Right lung (tissue), 5 donors: ENCODE data around the gene TMEM203. TPM values are rescaled to one million over a fixed set of nuclear protein-coding genes. Genes with fewer than 3 reads are reported as not detected.

ENCODE experiments used
- DNase-seq, 2 donors: peaks; one replicate each; pipeline ENCODE4 v3.0.0-alpha.2; 2013
- polyA plus RNA-seq, 5 donors: library from polyadenylated mRNA; unstranded; fragments of 120-200 nt; gene quantifications; one replicate each; pipeline versions ENCODE4 v1.2.1 to v1.2.3, GENCODE V29; 2013; ENCODE audit warnings: inconsistent platforms in 1 of 5, low replicate concordance in 1 of 5; ENCODE audit not compliant: insufficient read length in 5 of 5, insufficient read depth in 1 of 5

TMEM203 gene
- polyA plus RNA-seq, 5 donors, result 31.5 to 40.1 (median 35.4) TPM

DNA sequence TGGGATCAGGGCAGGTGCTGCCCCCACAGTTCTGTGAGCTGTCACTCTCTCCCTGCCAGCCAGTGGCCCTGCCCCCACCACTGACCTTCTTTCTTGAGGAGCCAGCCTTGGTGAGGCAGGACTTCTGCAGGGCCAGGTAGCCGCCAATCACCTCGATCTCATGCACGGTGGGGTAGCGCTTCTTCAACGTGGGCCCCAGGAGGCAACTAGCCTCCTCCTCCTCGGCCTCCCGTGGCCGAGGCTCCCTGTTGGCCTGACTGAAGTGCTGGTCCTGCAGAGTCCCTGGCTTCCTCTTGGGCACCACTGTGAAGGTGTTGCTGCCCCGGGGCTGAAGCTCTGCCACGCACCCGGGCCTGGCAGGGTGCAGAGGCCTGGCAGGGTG is 6.6 kb downstream of the TMEM203 start:
- no peak for DNase-seq

DNA sequence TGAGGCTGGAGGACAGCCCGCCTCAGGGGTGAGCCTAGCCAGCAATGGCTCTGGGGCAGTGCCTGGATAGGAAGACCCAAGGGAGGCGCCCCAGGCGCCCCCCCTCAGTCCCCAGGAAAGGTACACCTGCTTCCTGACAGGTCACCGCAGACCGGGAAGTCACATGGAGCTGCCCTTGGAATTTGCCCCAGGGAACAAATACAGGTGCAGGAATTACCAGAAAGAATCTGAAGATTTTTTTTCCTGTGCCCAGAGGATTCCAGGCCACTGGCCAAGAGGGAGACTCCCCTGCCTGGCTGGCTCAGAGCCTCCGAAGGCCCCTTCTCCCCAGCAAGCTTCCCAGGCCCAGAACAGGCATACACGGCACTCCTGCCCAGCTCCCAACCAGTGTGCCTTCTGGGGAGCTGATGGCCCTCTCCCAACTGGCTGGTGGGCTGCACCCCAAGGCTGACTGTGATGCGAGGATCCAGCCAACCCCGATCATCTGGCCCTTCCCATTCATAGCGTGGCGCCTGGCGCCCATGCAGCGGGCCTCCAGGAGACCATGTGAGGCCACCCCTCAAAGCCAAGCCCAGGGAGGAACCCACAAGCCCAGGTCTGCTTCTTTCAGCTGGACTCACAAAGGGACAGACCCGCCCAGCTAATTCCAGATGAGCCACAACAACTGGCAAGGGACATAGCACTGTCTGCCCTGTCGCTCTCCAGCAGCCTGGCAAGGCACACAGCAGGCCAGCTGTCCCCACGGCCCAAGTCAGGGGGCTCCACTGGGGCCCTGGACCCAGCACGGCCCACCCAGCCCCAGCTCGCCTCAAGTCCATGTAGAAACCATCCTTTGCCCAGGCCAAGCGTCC is 7.2 kb downstream of the TMEM203 start:
- no peak for DNase-seq

DNA sequence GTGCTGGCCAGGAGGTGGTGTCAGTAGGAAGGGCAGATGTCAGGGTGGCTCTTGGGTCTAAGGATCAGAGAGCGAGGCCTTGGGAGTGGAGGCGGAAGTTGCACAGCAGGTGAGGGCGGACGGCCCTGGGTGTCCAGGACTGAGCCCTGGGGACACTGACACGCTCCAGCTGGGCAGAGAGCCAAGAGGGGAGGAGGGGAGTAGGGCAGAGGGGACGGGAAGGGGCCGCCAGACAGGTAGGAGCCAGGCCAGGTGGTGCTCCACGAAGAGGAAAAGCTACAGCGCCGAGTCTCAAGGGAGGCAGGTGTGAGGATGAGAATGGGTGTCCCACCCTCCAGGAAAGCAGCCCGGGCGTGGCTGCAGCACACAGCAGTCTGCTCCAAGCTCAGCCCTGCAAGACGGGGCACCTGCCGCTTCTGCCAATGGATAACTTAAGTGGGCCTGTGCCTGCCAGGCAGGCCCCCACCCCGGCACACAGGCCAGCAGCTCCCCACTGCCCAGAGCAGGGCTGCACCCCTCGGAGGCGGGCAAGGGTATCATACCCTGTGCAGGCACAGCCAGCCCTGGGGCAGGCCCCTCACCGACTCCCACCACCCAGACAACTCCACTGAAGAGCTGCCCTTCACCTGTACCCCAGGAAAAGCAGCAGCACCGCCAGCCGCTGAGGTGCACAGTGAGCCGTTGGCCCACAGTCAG is 9.8 kb downstream of the TMEM203 start:
- no peak for DNase-seq

DNA sequence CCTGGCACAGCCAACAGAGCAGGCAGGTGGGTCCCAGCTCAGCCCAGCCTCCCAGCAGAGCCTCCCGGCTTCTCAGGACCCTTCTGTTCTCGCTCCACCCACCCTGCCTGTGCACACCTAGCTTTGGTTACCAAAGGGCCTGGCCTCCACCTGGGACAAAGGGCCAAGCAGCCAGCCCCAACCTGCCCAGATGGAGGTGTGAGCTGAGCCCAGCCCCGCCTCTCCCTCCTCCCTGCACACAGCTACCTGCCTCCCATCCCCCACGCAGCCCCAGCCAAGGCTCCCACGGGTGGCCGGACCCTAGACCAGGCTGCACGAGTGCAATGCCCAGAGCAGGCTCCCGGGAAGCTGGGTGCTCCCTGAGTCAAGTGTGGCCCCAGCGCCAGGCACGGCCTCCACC is 10.5 kb downstream of the TMEM203 start:
- no peak for DNase-seq

DNA sequence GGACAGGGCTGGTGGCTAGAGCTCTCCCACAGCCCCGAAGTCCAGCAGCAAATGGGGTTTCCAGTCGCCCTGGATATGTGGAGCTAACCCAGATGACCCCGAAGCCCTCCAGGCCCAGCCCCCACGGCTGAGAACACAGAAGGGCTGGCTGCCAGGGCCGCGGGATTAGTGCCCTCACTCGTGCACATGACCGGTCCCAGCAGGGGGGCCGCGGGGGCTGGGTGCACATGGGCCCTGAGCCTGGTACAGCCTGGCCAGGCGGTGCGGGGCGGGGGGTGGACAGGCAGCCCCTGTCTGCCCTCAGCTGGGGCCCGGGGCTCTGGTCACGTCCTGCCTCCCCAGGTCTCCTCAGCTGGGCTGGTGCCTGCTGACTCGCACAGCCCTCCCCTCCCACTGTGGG is 11.1 kb downstream of the TMEM203 start:
- DNase-seq, result no peak

DNA sequence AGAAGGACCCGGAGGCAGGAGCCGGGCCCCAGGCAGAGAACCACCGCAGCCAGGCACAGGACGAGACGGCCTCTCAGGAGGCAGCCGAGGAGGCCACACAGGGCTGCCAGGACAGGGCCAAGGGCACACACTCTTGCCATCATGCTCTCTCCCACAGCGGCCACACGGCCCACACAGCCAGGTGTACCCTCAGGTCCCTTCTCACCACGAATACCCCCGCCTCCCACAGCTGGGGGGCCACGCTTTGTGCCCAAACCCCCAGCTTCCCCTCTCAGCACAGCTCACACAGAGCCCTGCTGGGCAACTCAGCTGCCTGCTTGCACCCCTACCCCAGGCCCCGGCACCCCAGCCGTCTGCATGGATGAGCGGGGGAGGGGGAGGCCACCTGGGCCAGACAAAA is 11.7 kb downstream of the TMEM203 start:
- DNase-seq, result no peak

DNA sequence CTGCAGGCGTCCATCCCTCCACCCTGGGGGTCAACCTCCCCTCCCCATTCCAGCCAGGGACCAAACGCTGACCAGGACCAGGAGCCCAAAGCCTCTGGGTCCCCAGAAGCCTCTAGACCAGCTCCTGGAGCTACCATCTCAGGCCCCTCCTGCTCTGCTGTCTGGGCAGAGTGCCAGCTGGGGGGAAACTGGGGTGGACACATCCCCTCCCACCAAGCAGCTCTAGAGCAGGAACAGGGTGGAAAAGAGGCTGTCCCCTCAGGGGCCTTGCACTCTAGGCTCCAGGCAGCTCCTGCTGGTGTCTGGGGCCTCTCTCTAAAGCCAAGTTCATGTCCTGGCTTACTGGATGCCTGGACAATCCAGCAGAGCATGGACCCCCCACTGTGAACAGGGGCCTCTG is 12.6 kb downstream of the TMEM203 start:
- DNase-seq, result no peak

DNA sequence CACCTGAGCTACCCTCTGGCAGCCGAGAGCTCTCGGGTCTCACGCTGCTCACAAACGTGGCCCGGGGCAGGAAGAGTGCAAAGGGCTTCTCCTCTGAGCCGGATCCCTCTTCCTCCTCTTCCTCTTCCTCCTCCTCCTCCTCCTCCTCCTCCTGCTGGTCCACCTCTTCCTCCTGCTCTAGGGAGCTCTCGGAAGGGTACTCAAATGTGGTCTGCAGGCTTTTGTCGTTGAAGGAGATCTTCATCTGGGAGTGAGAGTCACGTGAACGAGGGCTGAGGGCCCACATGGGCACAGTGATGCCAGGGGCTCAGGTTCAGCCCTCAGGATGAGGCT is 13.0 kb downstream of the TMEM203 start:
- DNase-seq, result no peak

DNA sequence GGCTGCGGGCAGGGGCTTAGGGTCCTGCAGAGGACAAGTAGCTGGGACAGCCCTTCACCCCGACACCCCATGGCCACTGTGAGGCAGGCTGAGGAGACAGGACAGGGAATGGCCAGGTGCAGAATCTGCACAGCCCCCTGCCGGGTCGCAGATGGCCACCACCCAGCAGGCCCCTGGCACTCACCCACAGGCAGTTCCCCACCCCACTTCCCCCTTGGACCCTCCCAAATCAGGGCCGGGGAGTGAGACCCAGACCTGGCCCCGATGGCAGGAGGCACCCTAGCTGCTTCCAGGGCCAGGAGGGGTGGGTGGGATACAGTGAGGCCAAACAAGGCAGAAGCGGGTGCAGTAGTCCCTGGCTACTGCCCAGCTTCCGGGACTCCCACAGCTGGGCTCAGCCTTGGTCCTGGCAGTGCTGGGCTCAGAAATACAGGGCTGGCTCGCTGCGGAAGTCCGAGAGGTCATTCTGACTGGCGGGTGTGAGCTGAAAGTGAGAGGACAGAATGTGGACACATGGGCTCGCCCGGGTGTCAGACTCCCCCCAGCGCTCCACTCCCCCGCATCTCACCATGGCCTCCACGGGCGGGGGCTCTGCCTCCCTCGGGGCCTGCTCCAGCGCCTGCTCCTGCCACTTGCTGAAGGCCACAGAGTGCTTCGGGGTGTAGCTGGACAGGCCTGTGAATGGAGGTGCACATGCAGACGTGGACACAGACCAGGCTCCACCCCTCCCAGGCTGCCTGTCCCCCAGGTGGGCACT is 13.6 kb downstream of the TMEM203 start:
- no peak for DNase-seq

DNA sequence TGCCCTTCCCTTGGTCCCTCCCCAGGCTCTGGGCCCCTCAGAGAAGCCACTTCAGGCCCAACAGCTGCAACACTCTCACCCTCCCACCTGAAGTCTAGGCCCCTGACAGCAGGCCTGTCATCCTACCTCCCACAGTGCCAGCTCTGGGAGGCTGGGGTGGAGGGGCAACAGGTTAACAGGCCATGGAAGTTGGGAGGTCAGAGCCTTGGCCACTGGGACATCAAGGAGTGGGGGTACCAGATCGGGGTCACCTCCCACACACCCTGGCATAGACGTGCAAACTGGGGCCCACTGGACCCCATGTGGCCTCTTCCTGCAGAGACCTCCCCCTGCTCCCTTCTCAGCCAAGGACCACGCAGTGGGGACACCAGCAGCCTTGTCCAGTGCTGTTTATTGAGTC is 14.2 kb downstream of the TMEM203 start:
- no peak for DNase-seq

DNA sequence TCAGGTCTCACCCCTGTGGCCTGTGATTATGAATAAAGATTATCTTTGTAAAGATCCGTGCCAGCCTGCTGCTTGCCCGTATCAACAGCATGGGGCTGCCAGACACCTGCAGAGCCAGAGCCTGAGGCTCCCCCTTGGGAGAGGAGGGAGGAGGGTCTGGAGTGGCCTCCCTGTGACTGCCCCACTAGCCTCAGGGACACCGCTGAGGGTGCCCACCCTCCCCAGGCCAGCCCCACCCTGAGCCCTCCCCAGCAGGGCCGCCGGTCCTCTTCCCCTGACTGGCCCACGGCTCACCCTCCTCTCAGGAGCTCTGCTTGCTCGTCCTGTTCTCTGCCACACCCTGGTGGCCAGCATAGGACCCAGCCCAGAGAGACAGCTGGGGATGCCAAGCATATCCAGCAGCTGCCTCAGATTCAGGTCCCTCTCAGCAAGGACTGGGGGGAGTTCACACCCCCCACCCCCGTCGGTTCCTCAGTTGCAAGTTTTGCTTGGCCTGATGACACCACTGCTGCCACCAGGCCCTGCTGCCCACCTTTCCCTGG is 15.1 kb downstream of the TMEM203 start:
- no peak for DNase-seq

DNA sequence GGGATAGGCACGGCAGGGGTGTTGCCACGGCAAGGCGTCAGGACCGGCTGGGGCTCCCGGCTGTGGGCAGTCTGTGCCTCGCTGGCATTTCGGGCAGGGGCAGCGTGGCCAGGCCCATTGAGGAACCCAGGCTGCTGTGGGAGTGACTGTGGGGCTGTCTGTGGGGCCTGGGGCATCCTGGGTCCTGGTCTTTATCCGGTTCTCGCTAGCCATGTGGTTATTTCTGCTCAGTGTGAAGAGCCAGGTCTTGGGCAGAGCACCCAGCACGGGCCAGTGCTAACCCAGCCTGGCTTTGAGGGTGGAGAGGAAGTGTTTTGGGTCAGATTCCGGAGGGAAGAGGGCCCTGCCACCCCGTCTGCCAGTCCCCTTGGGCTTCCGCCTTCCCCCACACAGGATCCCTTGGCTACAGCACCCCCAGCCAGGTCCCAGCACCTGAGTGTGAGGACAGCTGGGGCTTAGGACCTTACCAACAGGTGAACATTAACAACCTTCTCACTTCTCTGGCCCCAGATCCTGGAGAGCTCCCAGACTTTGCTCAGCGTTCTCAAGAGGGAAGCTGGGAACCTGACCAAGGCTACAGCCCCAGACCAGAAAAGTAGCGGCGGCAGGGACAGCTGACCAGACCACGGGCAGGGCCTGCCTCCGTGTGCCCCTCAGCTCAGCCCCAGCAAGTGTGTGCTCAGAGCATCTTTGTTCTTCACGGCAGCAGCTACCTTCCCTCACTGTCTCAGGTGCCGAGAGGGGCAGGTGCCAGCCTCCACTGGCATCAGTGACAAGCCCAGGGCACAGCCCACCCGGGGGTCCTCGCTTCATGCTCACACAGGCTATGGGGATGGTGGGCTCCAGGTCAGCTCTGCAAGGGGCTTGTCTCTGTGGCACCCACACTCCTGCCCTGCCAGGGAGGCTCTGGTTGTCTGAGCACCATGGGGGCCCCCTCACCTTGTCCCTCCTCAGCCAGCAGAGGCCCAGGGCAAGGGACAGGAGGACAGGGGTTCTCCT is 15.9 kb downstream of the TMEM203 start:
- DNase-seq, result no peak

DNA sequence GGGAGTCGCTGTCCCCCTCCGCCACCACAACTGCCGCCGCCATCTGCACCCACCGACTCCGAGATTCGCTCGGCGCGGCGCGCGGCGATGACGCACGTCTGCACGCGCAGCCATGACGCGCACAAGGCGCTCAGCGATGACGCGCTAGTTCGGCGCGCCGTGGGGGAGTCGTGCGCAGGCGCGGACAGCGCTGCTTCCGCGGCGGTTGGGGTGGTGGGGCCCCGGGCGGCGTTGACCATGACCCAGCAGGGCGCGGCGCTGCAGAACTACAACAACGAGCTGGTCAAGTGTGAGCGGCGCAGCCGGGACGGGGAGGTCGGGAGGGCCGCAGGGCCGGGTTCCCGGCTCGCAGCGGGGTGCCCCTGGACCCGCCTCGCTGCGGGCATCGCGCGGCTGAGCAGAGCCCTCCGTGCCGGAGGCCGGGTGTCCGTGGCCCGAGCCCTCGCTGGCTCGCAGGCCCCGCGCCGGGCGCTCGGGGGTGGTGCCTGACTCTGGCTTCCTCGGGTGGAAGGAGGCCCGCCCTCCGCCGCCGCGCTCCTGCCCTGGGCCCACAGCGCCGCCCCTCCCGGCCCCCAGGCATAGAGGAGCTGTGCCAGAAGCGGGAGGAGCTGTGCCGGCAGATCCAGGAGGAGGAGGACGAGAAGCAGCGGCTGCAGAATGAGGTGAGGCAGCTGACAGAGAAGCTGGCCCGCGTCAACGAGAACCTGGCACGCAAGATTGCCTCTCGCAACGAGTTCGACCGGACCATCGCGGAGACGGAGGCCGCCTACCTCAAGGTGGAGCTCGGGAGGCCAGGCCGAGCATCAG is 16.8 kb downstream of the TMEM203 start, which contains the start of the genes ANAPC2 and SSNA1:
Gene ANAPC2 (minus strand): TSS at position 71 of the 807 bp plus-strand sequence. CDS start 28 bp downstream, at position 43.
Gene SSNA1 (plus strand): TSS at position 187 of the 807 bp plus-strand sequence. CDS start 51 bp downstream, at position 238.
- peak; percentile 97 to 99 for DNase-seq

DNA sequence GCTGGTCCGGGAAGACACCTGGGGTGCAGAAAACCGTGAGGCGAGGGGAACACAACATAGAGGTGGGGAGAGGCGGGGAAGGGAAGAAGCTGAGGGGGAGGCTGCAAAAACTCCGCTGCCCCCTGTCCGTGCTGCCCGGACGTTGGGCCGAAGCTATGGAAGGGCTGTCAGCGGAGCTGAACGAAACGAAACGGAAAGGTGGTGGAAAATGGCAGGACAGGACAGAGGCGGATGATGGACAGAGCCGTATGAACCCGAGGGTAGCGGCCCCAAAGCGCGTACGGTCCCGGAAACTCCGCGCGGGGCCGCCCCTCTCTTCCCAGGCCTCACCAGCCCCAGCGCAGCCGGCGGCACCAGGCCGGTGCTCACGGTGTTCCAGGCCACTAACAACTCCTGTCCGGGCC is 17.4 kb downstream of the TMEM203 start:
- DNase-seq, result no peak

DNA sequence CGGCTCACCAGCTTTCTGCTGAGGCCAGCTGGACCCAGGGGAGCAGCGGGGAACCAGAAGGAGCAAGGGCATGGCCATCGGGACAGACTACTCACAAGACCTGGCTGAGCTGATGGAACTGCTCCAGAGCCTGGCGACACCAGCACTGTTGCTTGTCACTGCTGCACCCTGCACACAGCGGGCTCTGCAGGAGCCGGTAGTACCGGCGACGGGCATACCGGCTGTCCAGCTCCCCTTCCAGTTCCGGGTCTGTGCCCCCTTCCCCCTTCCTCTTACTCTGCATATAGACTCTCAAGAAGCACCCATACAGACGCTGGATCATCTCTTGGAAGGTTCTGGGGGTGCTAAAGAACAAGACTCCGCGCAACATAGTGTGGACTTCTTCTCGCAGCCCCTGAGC is 18.1 kb downstream of the TMEM203 start:
- DNase-seq, result no peak

DNA sequence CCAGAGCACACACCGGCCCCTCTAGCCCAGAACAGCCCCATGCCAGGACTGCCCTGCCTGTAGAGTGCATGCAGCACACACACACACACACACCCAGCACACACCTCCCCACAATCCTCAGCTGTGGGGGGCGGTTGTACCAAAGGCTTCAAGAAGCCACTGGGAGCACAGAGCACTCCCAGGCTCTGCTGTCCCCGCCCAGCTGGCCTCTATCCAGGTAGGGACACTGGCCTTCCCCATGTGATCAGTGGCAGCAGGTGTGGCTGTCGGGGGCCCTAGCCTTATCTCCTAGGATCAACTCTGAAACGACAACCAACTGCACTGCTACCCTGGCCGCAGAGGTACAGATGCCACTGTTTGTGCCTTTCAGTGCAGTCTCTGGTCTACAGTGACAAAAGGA is 19.1 kb downstream of the TMEM203 start:
- no peak for DNase-seq

DNA sequence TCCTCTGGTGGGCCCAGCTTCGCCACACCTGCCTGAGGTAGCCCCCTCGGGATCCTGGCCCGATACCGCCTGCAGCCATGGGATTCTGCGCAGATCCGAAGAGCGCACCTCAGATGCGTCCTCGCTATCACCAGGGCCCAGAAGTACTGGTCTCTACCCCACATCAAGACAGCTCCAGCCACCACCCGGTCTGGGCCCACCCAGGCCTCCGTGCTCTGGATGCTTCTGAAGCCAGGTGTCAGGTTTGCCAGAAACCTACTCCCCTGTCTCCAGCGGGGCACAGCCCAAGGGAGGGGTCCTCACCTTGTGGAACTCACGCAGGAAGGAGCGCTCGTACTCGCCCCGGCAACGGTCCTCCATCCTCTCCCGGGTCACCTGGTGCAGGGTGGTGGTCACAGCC is 19.5 kb downstream of the TMEM203 start:
- DNase-seq, result no peak

DNA sequence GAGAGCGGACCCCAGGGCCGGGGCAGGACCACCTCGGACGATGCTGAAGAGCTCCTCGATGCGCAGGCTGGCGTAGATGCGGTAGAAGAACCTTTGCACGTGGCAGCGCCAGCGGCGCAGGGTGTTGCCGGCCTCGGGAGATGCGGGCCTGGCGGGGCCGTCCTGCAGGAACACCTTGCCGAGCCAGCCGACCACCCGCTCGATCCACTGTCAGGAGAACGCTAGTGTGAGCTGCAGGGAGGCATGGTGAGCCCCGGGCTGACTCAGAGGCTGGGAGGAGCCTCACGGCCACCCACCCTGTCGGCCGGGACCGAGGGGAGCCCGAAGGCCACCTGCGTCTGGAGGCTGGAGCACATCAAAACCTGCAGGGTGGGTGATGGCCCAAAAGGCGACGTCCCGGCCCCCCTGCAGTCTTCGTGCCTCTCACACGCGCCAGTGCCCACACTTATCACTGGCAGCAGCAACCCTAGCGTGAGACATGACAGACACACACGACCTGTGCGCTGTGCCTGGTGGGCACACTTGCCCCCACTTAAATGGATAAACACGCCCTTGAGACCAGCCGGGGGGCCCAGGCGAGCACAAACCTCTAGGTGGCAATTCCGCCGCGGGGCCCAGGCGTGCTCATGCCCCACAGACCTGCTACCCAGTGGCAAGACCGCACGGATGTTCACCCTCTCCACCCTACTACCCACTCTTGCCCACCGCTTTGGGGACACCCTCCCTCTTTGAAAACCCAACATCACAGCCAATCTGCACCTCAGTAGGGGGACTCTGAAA is 20.4 kb downstream of the TMEM203 start:
- DNase-seq, result no peak

DNA sequence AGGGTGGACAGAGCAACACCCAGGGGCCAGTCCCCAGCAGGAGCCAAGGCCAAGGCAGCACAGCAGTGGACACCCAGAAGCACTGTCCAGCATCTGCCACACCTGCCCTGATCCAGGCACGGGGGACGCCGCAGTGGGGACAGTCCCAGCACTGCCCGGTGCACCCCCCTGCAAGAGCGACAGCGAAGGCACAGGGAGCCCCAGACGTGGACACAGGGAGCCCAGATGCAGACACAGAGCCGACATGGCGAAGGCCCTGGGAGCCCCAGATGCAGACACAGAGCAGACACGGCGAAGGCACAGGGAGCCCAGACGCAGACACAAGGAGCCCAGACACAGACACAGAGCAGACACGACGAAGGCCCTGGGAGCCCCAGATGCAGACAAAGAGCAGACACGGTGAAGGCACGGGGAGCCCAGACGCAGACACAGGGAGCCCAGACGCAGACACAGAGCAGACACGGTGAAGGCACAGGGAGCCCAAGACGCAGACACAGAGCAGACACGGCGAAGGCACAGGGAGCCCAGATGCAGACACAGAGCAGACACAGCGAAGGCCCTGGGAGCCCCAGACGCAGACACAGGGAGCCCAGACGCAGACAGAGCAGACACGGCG is 21.4 kb downstream of the TMEM203 start:
- DNase-seq, result no peak
